IMR-90 (cell line): ENCODE data around the gene UBN1. TPM values are rescaled to one million over a fixed set of nuclear protein-coding genes. Genes with fewer than 3 reads are reported as not detected.

ENCODE experiments used
- ATAC-seq: fragments of 200-7000 bp; cut with Tn5 transposase; 2 replicates; pipeline ENCODE4 v1.9.1; 2020; ENCODE audit warnings: low read depth, mild to moderate bottlenecking, moderate library complexity
- BruUV-seq: library from RNA; stranded (reverse); fragments of 400-500 nt; replicated peaks from 2 replicates; lab custom pipeline; 2021; lab: Mats Ljungman, UMichigan
- CTCF ChIA-PET: fragments of 300-600 bp; formaldehyde crosslinking; extraction: SDS; loops from one replicate; lab custom pipeline; 2021; ENCODE audit warnings: antibody characterized with exemption; lab: Yijun Ruan, JAX
- POLR2A ChIA-PET: fragments of 300-600 bp; sonication (Branson Sonifier 250); formaldehyde crosslinking; loops from one replicate; lab custom pipeline; 2022; ENCODE audit warnings: antibody characterized with exemption; ENCODE audit not compliant: unreplicated experiment; lab: Charles Lee
- DNase-seq: peaks from one replicate; pipeline ENCODE4 v3.0.0; 2013
- H2AFZ ChIP-seq: replicated peaks from 2 replicates; pipeline ENCODE3; 2013; ENCODE audit warnings: low read length, mild to moderate bottlenecking; ENCODE audit not compliant: poor library complexity
- H2AK5ac ChIP-seq: 2 replicates; pipeline ENCODE4 v1.6.1; 2013; ENCODE audit warnings: low read depth, low read length, inconsistent platforms
- H2AK9ac ChIP-seq: replicated peaks from 2 replicates; pipeline ENCODE3; 2013; ENCODE audit warnings: mild to moderate bottlenecking, low read depth, low read length, moderate library complexity; ENCODE audit not compliant: poor library complexity
- H2BK120ac ChIP-seq: 2 replicates; pipeline ENCODE4 v1.6.1; 2013; ENCODE audit warnings: low read depth, low read length, inconsistent platforms
- H2BK15ac ChIP-seq: 3 replicates; pipeline ENCODE4 v1.6.1; 2013; ENCODE audit warnings: low read depth, low read length, inconsistent platforms
- H2BK20ac ChIP-seq: 2 replicates; pipeline ENCODE4 v1.6.1; 2013; ENCODE audit warnings: low read depth, mild to moderate bottlenecking, inconsistent platforms, low read length, moderate library complexity
- H2BK5ac ChIP-seq: 2 replicates; pipeline ENCODE4 v1.6.1; 2013; ENCODE audit warnings: mild to moderate bottlenecking, low read depth, low read length, inconsistent platforms; ENCODE audit not compliant: poor library complexity, severe bottlenecking
- H3K14ac ChIP-seq: replicated peaks from 2 replicates; pipeline ENCODE4 v1.6.1; 2013; ENCODE audit warnings: low read depth, low read length, inconsistent platforms
- H3K18ac ChIP-seq: 2 replicates; pipeline ENCODE4 v1.6.1; 2013; ENCODE audit warnings: low read depth, low read length, control low read depth
- H3K23ac ChIP-seq: 2 replicates; pipeline ENCODE4 v1.6.1; 2013; ENCODE audit warnings: low read depth, low read length, inconsistent platforms
- H3K27ac ChIP-seq: 2 replicates; pipeline ENCODE4 v1.5.1; 2013; ENCODE audit warnings: mild to moderate bottlenecking, control low read depth, low read length; ENCODE audit not compliant: insufficient read depth
- H3K27me3 ChIP-seq: 2 replicates; pipeline ENCODE4 v1.6.1; 2013; ENCODE audit warnings: low read length; ENCODE audit not compliant: control insufficient read depth, insufficient read depth
- H3K36me3 ChIP-seq: 2 replicates; pipeline ENCODE4 v1.6.1; 2013; ENCODE audit warnings: low read length, mixed read lengths; ENCODE audit not compliant: control insufficient read depth, insufficient read depth
- H3K4ac ChIP-seq: 2 replicates; pipeline ENCODE4 v1.6.1; 2013; ENCODE audit warnings: low read depth, low read length, inconsistent platforms
- H3K4me1 ChIP-seq: 2 replicates; pipeline ENCODE4 v1.6.1; 2013; ENCODE audit warnings: low read length, mixed read lengths; ENCODE audit not compliant: control insufficient read depth, insufficient read depth
- H3K4me2 ChIP-seq: 2 replicates; pipeline ENCODE4 v1.6.1; 2013; ENCODE audit warnings: low read depth, mild to moderate bottlenecking, control low read depth, low read length, moderate library complexity
- H3K4me3 ChIP-seq: 2 replicates; pipeline ENCODE4 v1.5.1; 2013; ENCODE audit warnings: low read depth, mild to moderate bottlenecking, control low read depth, low read length, moderate library complexity; ENCODE audit not compliant: insufficient read depth
- H3K56ac ChIP-seq: 2 replicates; pipeline ENCODE4 v1.6.1; 2013; ENCODE audit warnings: low read length, inconsistent platforms; ENCODE audit not compliant: insufficient read depth; ENCODE audit errors: extremely low read depth
- H3K79me1 ChIP-seq, 2 experiments: 2 replicates each; pipeline ENCODE4 v1.6.1; 2013; ENCODE audit warnings: low read length in 2 of 2, inconsistent platforms in 1 of 2, low read depth in 1 of 2
- H3K9ac ChIP-seq: 2 replicates; pipeline ENCODE4 v1.6.1; 2013; ENCODE audit warnings: low read depth, low read length, control low read depth
- H3K9me1 ChIP-seq: 2 replicates; pipeline ENCODE4 v1.6.1; 2013; ENCODE audit warnings: low read length, inconsistent platforms; ENCODE audit not compliant: insufficient read depth
- H3K9me3 ChIP-seq: 2 replicates; pipeline ENCODE4 v1.6.1; 2013; ENCODE audit warnings: low read length; ENCODE audit not compliant: control insufficient read depth, insufficient read depth
- H4K20me1 ChIP-seq: 2 replicates; pipeline ENCODE4 v1.6.1; 2013; ENCODE audit warnings: low read length, inconsistent platforms; ENCODE audit not compliant: insufficient read depth
- H4K5ac ChIP-seq: 2 replicates; pipeline ENCODE4 v1.6.1; 2013; ENCODE audit warnings: mild to moderate bottlenecking, low read depth, low read length, control low read depth
- H4K8ac ChIP-seq, 2 experiments: 2 replicates each; pipeline ENCODE4 v1.6.1; 2013; ENCODE audit warnings: low read depth in 2 of 2, low read length in 2 of 2, control low read depth in 1 of 2, inconsistent platforms in 1 of 2
- H4K91ac ChIP-seq: 2 replicates; pipeline ENCODE4 v1.6.1; 2013; ENCODE audit warnings: low read depth, low read length, inconsistent platforms; ENCODE audit not compliant: insufficient read depth
- BHLHE40 ChIP-seq: fragments of 150-350 bp; IDR thresholded peaks from 2 replicates; pipeline ENCODE4 v1.6.1; 2016; ENCODE audit warnings: mild to moderate bottlenecking, low read depth, low read length
- FOS ChIP-seq: fragments of 150-350 bp; IDR thresholded peaks from 2 replicates; pipeline ENCODE4 v1.6.1; 2016; ENCODE audit warnings: low read depth, low read length
- MAFK ChIP-seq: IDR thresholded peaks from 2 replicates; pipeline ENCODE4 v1.6.1; 2012; ENCODE audit warnings: low read depth, low read length, improper control_type of control experiment
- MAZ ChIP-seq: IDR thresholded peaks from 2 replicates; pipeline ENCODE4 v1.6.1; 2012; ENCODE audit warnings: low read depth, mild to moderate bottlenecking, low read length, improper control_type of control experiment, moderate library complexity, borderline replicate concordance
- SMC3 ChIP-seq: fragments of 150-350 bp; IDR thresholded peaks from 2 replicates; pipeline ENCODE4 v1.6.1; 2016; ENCODE audit warnings: low read depth, mild to moderate bottlenecking, antibody characterized with exemption, low read length, moderate library complexity
- WGBS, 2 experiments: methylation state at CpG; one replicate each; pipeline versions ENCODE4 v1.1.5 to v1.1.7; 2013; ENCODE audit warnings: missing lambda C conversion rate in 2 of 2; ENCODE audit not compliant: insufficient read length in 1 of 2; ENCODE audit errors: extremely low coverage in 2 of 2; 5-methylcytosine and 5-hydroxymethylcytosine counted together
- dilution Hi-C: fragments of 300-500 bp; cut with HindIII; formaldehyde crosslinking; loops from one replicate; pipeline ENCODE4 v1.14.3; 2018; ENCODE audit warnings: low sequenced_read_pairs; ENCODE audit not compliant: unreplicated experiment
- in situ Hi-C: fragments of 300-500 bp; cut with MboI; formaldehyde crosslinking; loops from 3 replicates; pipeline ENCODE4 v1.14.3; 2019; ENCODE audit warnings: low sequenced_read_pairs, inconsistent platforms, mixed read lengths
- intact Hi-C: fragments of 100-400 bp; cut with micrococcal nuclease; formaldehyde crosslinking; loops from 2 replicates; pipeline ENCODE4 v1.10.0; 2022
- polyA plus RNA-seq, 3 experiments: library from polyadenylated mRNA; depleted of rRNA; stranded (reverse); fragments of >200 nt; gene quantifications; 2 replicates each; pipeline ENCODE4 v1.2.3, GENCODE V29; 2012; ENCODE audit warnings: low replicate concordance in 1 of 3
- total RNA-seq: library from RNA; depleted of rRNA; stranded (reverse); fragments of >200 nt; gene quantifications from 2 replicates; pipeline ENCODE4 v1.2.3, GENCODE V29; 2012

The UBN1 gene
- total and polyA plus RNA-seq, 2 of the 4 experiments (the other 2 are of a cell fraction) = 5.7 to 16.3 TPM

DNA sequence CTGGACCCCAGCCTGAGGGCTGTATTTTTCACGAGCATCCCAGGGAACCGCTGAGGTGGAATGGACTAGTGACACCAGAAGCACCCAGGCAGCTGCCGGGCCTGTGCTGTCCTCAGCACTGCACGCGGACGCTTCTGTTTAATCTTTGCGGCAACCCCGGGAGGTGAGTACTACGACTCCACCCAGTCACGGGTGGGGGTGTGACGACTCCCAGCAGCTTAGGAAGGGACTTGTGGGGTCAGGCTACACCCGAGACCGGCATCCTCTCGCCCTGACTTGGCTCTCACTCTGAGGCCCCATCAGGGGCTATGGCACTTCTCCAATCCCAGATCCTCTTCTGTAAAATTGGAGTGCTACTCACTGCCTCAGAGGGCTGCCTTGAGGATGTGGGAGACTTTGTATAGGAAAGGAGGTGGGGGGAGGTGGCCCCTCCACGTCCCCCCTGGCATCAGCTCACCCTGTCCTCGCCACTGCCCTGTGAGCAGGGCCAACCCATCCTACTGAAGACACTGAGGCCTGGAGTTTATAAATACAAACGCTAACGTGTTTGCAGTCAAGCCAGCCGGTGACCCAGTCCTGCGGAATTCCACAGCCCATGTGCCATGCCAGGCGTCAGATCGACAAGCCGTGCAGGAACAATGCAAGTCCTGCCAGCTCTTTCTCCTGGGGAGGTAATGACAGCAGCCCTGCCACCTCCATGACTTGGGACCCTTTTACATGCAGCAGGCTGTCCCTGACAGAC lies 45.3 kb downstream of the UBN1 start:
- Histone ChIP-seq H3K4me1 (peaks cover 8% of the 10 kb centered on the region), H3K23ac (no peak overlapping the region), H3K27me3 (no peaks in the 10 kb centered on the region), H4K91ac (no peak overlapping the region), H3K27ac (no peak overlapping the region), H3K4ac (no peak overlapping the region), H2BK20ac (no peak overlapping the region), H3K18ac (no peak overlapping the region), H2BK5ac (no peak overlapping the region), H2BK120ac (no peak overlapping the region), H3K79me1 (no peaks in the 10 kb centered on the region), H4K8ac (no peak overlapping the region), H2AK9ac (peak overlapping the region; percentile 31), H2AK5ac (no peak overlapping the region), H2AFZ (peak overlapping the region; percentile 62), H4K20me1 (no peaks in the 10 kb centered on the region; the same call in 1 of the 2 replicates), H3K4me3 (no peak overlapping the region), H3K56ac (no peak overlapping the region), H3K4me2 (no peak overlapping the region; the same call in 1 of the 2 replicates), H3K14ac (no peak overlapping the region), H2BK15ac (no peak overlapping the region), H3K9me3 (no peaks in the 10 kb centered on the region), H3K9me1 (peaks cover 2% of the 10 kb centered on the region; the same call in 1 of the 2 replicates), H4K5ac (no peak overlapping the region), H3K36me3 (peaks cover 4% of the 10 kb centered on the region; the same call in 1 of the 2 replicates), H3K9ac (no peak overlapping the region)
- dilution Hi-C loops (no loop called here), in situ Hi-C loops (no loop called here), intact Hi-C loops (loop anchor here (2.0 kb wide), 1 partner anchor 54 kb away; no protein-coding TSS in a partner anchor)
- TF ChIP-seq MAFK = no peak
- no peak for TF ChIP-seq SMC3
- peak; percentile 8; the same call in 1 of the 2 replicates for TF ChIP-seq MAZ
- no peak for TF ChIP-seq FOS
- TF ChIP-seq BHLHE40 = peak; percentile 75
- BruUV-seq = no TSS peak
- WGBS, 2 experiments = 25% methylated on average over 5 of the region's 23 CpGs; no CpG with 5 or more reads in 1 of the 2 experiments
- peak; percentile 77 for ATAC-seq
- CTCF ChIA-PET = interaction anchor here (0.7 kb wide), 1 partner anchor 29 kb away, joined by 3 read pairs; no protein-coding TSS in a partner anchor
- POLR2A ChIA-PET = no interaction called here
- DNase-seq = peak; percentile 48
